CD4-positive, alpha-beta T cell treated with Interleukin-10 for 1 hour (primary cell): Measurements from ENCODE around the gene RNF31.
"Not testable (repeated sequence)": the region's sequence is repeated elsewhere in the genome, so short reads cannot be mapped to it uniquely, and the experiment has no call there.

Experiments
- DNase-seq: peaks from one replicate; pipeline ENCODE4 v3.0.0-alpha.2; 2020

RNF31 gene

DNA sequence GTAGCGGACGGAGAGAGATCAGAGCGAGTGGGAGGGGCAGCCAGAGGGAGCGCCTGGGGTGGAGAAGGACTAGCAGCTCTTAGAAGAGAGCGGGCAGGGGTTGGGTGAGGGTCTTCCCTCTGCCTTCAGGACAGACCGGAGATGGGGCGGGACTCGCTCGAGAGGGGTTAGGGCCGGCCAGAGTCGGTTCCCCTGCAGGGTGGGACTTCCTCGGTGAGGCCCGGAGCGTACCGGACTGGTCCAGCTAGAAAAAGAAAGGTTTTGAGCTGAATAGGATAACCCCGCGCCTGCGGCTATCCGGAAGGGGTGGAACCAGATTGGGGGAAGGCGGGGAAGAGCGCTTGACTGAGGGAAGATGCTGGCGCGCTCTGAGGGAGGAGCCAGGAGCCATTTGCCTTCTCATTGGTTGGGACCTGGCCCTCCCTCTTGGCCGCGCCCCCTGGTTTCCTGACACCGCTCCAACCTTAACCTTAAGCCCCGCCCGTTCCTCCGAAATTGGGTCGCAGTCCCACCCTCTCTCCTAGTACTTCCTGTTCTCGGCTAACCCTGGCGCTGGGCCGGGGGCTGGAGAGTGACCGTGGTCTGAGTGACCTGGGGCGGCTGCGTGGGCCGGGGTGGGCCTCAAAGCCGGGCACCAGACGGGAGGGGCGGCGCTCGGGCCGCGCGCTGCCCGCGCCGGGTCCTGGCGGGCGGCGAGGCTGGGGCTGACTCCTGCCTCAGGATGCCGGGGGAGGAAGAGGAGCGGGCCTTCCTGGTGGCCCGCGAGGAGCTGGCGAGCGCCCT lies at the start of gene RNF31:
RNF31 (plus strand) TSS at position 521 of the 783 bp plus-strand sequence; CDS start at position 722, 201 bp downstream.
- peak; percentile 97 for DNase-seq

GRCh38 chr14:24098229-24098926 lies 48.9 kb upstream of the RNF31 start:
- no peak for DNase-seq

DNA sequence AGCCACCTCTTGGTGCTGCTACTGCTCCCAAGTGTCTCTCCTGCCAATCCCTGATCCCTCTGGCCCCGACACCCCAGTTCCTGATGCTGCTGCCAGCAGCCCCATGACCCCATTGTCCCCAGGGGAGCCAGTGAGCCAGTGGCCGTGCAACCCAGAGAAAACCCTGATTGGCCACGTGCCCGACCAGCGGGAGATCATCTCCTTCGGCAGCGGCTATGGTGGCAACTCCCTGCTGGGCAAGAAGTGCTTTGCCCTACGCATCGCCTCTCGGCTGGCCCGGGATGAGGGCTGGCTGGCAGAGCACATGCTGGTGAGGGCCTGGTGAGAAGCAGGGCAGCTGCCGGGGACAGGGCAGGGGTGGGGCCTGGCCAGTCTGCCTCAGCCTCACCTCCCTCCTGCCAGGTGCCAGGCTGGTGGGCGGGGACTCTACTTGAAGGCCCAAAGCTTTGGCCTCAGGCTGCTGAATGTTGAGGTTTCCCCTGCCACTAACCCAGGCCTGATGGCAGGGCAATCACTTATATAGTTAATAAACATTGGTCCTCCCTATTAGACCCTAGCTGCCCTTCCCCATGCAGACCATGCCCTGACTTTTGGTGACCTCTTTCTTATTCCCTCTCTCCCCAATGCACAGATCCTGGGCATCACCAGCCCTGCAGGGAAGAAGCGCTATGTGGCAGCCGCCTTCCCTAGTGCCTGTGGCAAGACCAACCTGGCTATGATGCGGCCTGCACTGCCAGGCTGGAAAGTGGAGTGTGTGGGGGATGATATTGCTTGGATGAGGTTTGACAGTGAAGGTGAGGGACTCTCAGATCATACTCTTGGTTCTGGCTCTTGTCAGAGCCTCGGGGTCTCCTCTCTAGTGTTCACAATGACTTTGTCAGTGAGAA lies 48.1 kb upstream of the RNF31 start:
- DNase-seq = no peak

DNA sequence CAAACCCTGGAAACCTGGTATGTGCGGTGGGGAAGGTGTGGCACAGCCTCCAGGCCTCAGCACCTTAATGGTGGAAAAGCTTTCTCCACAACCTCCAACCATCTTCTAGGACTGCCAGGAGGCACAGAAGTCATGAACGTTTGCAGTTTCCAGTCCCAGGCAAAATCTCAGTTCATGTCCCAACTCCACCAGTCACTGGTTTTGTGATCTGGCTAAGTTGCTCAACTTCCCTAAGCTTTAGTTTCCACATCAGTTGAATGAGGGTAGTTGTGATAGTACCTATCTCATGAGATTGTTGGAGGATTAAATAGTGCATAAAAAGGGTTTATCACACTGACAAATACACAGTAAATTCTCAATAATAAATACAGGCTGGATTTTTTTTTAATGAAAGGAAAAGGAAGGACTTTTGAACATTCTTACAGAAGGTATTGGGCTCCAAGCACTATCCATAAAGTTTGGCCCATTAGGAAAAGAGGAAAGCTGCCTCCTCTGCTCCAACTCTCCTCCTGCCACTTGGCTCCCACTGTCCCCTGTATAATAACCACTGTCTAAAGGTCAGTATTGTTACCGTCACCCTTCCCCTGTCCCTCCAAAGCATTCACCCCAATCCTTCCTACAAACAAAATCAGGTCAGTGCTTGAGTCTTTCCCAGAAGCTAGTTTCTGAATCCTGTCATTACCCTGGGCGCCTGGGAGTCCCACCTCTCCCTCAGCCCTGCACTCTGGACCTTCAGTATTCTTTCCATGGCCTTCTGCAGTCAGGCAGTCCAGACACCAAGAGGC lies 46.9 kb upstream of the RNF31 start:
- DNase-seq = no peak

GRCh38 chr14:24100982-24101494 lies 46.3 kb upstream of the RNF31 start:
- DNase-seq = no peak

DNA sequence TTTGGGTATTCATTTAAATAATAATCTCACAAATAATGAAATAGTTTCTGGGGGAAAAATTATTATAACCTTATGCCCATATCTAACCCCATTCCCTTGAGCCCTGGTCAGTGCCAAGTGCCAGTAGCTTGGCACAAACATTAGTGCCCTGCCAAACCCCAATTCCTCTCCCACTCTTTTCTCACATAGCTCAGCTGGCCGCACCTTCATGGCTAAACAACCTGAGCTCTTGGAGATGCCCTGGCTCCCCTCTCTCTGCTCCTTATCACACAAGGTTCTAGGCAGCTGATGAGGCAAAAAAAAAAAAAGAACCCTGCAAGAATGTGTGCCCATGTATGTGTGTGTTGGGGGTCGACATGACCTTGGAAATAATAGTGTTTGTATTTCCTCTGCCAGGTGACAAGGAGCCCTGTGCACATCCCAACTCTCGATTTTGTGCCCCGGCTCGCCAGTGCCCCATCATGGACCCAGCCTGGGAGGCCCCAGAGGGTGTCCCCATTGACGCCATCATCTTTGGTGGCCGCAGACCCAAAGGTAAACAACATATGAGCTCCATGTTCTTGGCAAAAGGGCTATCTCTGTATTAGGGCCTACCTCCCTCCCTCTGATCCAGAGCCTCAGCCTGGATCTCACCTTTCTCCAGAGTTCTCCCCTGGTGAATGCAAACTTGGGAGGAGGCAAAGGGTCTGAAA lies 44.8 kb upstream of the RNF31 start:
- DNase-seq = no peak

DNA sequence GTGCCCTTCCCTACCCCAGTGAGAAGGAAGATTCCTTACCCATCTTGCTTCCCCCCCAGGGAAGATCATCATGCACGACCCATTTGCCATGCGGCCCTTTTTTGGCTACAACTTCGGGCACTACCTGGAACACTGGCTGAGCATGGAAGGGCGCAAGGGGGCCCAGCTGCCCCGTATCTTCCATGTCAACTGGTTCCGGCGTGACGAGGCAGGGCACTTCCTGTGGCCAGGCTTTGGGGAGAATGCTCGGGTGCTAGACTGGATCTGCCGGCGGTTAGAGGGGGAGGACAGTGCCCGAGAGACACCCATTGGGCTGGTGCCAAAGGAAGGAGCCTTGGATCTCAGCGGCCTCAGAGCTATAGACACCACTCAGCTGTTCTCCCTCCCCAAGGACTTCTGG lies 43.8 kb upstream of the RNF31 start:
- DNase-seq = no peak

DNA sequence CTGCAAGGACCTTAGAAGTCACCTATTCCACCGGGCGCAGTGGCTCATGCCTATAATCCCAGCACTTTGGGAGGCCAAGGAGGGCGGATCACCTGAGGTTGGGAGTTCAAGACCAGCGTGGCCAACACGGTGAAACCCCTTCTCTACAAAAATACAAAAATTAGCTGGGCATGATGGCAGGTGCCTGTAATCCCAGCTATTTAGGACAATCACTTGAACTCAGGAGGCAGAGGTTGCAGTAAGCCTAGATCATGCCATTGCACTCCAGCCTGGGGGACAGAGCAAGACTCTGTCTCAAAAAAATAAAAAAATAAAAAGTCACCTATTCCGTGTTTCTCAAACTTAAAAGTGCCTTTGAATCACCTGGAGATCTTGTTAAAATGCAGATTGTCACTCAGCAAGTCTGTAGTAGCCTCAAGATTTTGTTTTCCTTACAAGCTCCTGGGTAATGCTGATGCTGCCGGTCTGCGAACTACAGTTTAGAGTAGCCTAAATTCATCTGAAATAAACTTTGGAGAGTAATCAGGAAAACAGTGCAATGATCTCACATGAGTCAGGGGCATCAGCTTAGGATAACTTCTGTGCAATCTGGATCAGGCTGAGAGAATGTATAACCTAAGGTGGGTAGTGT lies 41.6 kb upstream of the RNF31 start:
- not testable (repeated sequence) for DNase-seq

GRCh38 chr14:24106672-24107271 lies 40.5 kb upstream of the RNF31 start:
- DNase-seq = no peak

- DNase-seq = no peak
Observed at GRCh38 chr14:24108336-24108874, 38.9 kb upstream of the RNF31 start.

GRCh38 chr14:24110060-24110459 lies 37.2 kb upstream of the RNF31 start:
- DNase-seq = no peak

DNA sequence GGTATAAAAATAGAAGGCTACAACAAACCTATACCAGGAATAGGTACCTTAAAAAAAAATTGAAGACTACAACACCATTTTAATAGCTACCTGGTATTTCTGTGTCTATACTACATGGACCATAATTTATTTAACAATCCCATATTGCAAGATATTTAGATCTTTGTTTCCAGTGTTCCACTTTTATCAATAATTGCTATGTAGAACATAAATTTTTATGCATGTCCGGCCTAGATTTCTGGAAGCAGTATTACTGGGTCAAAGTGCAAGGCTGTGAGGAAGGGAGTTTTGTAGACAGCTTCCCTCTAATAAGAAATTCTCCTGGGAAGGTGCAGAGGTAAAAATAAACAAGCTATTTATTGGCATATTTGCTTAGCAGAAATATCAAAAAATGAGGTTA lies 36.8 kb upstream of the RNF31 start:
- no peak for DNase-seq

GRCh38 chr14:24113379-24113800 lies 33.9 kb upstream of the RNF31 start:
- DNase-seq = no peak

- peak; percentile 86 for DNase-seq
Observed at GRCh38 chr14:24113801-24114531, 33.3 kb upstream of the RNF31 start.

- DNase-seq = peak; percentile 99
Observed at GRCh38 chr14:24114532-24115421, 32.5 kb upstream of the RNF31 start, which contains the start of the genes DCAF11 and NRL. Gene DCAF11 (plus strand): TSS chr14:24114777. CDS start chr14:24115595, 818 bp downstream. Gene NRL (minus strand): TSS chr14:24114949. CDS start chr14:24082848, 32,101 bp downstream.

DNA sequence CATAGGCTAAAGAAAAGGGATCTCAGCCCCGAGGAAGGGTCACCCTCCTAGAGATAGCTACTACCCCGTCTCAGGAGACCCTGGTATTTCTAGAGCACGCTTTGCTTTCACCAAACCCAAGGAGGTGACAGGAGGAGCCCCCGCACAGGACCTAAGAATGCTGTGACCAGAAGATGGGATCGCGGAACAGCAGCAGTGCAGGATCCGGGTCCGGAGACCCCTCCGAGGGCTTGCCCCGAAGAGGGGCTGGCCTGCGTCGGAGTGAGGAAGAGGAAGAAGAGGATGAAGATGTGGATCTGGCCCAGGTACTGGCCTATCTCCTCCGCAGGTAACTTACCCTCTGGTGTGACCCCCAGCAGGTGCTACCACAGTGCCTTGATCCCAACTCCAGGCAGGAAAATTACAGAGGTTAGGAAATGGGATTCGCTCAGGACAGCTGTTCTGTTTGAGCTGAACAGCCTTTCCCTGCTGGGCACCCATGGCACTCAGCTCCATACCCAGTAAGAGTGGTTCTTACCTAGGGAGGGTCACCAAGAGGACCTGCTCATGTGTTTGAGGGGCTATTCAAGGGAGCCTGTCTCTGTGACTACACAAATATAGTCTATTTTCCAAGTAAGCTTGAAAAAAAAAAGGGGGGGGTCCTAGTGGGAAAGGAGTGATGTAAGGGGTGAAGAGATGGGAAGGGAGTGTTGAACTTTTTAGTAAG lies 31.7 kb upstream of the RNF31 start:
- no peak for DNase-seq

DNA sequence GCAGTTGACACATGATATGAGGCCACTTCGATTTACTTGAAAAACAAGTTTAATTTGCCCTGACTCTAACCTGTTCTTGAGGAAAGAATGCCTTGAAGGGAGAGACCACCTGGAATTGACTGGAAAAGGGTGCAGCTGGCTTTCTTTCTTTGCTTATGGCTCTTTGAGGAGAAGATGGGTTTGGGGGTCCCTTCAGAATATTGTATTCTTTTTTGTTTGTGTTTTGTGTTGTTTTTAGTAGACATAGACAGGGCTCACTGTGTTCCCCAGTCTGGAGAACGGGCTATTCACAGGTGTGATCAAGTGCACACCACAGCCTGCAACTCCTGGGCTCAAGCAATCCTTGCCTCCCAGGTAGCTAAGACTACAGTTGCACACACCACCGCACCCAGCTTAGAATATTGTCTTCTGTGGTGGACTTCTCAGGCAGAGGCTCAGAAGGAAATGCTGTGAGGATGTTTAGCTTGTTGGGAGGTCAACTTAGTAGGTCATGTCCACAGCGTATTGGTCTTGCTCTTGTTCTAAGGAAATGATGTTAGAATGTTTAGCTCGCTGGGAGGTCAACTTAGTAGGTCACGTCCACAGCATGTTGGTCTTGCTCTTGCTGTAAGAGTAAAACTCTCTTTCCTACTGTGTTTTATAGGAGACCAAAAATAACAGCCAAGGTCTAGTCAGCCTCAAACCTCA lies 31.0 kb upstream of the RNF31 start:
- no peak for DNase-seq
